H1 (cell line): Measurements from ENCODE around the gene PLEKHH2. TPM values are rescaled to one million over a fixed set of nuclear protein-coding genes. Genes with fewer than 3 reads are reported as not detected.

Experiments used
- TAF7 ChIP-seq: optimal IDR thresholded peaks from 2 replicates; pipeline ENCODE3; 2011; ENCODE audit warnings: low read depth, mild to moderate bottlenecking, inconsistent platforms, low read length, moderate library complexity, borderline replicate concordance
- polyA plus RNA-seq, 7 experiments: library from polyadenylated mRNA; depleted of rRNA in 3 of 7; stranded (reverse) in 5 of 7; unstranded in 2 of 7; fragments of >200 nt in 5 of 7; fragments of 200-250 nt in 2 of 7; gene quantifications; 1 replicate in 5 of 7; 2 replicates in 1 of 7; 4 replicates in 1 of 7; pipeline versions ENCODE4 v1.2.1 to v1.2.3, GENCODE V29; 2011 to 2013; ENCODE audit warnings: missing spikeins in 2 of 7, mixed read lengths in 2 of 7
- total RNA-seq: library from RNA; stranded (reverse); fragmentation: NEBNext Ultra II Directional; extraction: Animal tissue kit (Norgen Biotek cat#: 25700); gene quantifications from 2 replicates; pipeline ENCODE4 v1.2.1, GENCODE V29; 2021

PLEKHH2 gene
- total and polyA plus RNA-seq, 2 of the 8 experiments (the other 6 are each of a cell fraction or from before 2014, with no cell fraction given), result 2.2 to 5.0 TPM

GRCh38 chr2:43773876-43774613 lies 137.0 kb downstream of the PLEKHH2 start, which contains the start of gene DYNC2LI1 (continued):
- no peak for TF ChIP-seq TAF7
